Anterior cingulate cortex (tissue), 58 donors: Measurements from ENCODE around the gene TFCP2L1.
"Not testable (repeated sequence)": the region's sequence is repeated elsewhere in the genome, so short reads cannot be mapped to it uniquely, and the experiment has no call there.

Experiments used
- DNase-seq, 58 donors: peaks; one replicate each; lab custom pipeline; 2025; lab: John Stamatoyannopoulos, UW

TFCP2L1 gene

DNA sequence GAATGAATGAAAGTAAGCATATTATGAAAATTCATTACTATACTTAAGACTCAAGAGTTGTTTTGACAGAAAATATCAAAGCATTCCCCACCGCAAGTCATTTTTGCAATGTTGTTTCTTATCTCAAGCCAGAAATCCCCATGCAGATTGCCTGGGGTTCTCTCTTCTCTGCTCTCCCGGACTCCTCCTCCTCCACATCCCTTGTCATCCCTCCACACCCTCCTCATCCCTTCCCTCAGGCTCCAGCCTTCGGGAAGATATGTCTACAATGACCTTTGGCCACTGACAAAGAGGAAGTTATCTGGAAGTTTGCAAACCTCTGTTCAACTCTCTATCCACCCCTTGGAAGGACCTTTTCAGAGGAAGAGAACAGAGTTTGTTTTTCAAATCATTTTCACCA lies 11.9 kb downstream of the TFCP2L1 start:
- DNase-seq = no peak

GRCh38 chr2:121272596-121272995 lies 12.4 kb downstream of the TFCP2L1 start:
- no peak for DNase-seq

- not testable (repeated sequence) for DNase-seq
Measured at GRCh38 chr2:121269436-121269835, 15.6 kb downstream of the TFCP2L1 start.

DNA sequence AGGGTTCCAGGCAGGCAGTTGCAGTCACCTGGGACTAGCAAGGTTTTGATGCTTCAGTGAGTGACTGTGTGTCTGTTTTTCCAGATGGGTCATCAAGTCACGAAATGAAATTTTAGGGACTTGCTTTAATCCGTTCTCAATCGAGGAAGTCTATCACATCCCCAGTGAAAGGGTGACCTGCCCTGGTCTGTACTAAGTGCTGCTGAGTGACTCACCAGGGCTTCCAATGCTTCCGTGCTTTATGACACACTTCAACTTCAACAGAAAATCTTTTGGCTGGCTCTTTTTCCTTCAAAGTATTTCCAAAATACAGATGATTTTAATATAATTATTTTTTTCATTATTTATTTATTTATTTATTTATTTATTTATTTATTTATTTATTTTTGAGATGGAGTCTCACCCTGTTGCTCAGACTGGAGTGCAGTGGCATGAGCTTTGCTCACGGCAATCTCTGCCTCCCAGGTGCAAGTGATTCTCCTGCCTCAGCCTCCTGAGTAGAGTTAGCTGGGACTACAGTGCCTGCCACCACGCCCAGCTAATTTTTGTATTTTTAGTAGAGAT lies 18.4 kb downstream of the TFCP2L1 start:
- DNase-seq = no peak

DNA sequence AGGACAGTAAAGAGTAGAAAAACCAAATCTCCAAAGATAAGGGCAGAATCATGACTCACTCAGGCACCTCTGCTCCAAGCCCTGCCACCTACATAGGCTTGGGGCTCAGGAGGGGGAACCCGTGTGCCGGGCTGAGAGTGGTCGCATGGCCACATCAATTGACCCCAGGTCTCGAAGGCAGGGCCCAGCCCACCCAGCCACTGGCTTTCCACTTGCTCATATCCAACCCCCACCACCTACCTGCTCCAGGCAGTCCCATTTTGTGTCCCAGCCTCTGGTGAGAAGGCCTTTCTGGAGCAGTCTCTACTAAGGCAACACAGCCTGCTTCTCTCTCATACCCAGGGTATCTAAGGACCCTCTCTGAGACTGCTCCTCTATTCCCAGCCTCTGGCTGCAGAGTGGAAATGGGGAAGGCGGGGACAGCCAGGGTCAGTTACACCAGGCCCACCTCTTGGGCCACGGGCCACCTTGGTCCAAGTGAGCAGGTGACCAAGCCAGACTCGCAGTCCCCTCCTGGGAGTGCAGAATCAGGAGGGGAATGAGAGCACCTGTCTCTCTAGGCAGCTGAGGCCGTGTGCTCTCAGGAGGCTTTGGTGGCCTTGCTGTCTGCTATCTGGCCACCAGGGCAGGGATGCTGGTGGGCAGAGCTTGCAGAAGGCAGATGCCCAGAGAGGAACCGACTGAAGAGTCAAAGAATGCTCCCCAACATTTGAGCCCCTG lies 20.8 kb downstream of the TFCP2L1 start:
- no peak for DNase-seq

DNA sequence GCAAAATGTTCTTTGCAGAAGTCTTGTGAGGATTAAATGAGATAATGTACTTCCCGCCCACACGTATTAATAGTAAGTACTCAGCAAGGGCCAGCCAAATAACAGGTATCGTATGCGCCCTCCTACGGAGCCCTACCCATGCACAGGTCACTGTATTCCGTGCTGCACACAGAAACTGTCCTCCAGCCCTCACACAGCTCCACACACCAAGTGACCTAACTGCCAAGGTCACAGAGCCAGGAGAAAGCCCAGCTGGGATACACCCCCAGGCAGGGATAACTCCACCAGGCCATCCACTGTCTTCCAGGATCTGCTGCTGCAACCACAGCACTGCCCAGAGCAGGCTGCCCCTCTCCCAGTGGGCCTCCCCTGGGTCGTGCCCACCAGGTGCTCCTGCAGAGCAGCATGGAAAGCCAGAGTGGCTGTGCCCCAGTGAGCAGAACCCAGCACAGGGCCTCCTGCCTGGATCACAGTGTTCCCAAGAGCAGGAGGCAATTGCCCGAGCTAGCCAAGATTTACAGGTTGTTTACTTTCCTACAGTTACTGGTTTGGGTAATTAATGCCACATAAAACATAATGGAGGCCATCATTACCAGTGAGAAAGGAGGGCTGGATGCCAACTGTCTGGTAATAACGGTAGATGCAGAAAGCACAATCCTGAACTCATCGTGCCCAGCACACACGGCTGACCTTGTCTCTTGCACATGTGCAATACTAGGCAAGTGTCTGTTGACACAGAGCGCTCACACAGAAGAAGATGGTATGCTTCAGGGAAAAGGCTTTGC lies 24.4 kb downstream of the TFCP2L1 start:
- DNase-seq = no peak

DNA sequence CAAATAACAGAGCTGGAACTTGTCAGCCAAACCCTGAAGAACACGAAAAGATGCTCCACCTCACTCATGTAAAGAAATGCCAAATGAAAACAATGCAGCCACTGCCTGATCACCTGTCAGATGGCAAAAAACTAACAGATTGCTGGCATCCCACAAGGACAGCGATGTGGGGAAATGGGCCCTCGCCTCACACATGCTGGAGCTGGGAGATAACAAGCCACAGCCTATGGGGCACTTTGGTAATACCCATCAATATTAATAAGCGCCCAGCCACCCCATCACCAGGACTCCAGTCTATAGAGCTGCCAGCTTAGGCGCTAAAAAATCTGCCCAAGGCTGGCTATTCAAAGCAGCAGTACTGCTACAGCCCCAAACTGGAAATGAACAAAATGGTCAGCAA lies 27.0 kb downstream of the TFCP2L1 start:
- DNase-seq = no peak

DNA sequence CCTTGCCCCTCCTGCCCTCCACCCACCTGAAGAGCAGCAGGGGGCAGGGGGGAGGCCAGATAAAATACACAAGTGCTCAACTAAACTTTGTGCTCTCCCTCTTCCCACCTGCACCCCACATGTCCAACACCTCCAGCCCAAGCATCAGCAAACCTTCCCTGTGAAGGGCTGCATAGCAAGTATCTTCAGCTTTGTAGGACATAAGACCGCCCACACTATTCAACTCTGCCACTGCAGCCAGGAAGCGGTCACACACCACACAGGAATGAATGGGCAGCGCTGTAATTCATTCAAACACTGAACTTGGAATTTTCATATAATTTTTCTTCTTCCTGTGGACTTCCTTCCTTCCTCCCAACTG lies 27.5 kb downstream of the TFCP2L1 start:
- no peak for DNase-seq

- DNase-seq = no peak
Measured at GRCh38 chr2:121256720-121257479, 28.1 kb downstream of the TFCP2L1 start.

DNA sequence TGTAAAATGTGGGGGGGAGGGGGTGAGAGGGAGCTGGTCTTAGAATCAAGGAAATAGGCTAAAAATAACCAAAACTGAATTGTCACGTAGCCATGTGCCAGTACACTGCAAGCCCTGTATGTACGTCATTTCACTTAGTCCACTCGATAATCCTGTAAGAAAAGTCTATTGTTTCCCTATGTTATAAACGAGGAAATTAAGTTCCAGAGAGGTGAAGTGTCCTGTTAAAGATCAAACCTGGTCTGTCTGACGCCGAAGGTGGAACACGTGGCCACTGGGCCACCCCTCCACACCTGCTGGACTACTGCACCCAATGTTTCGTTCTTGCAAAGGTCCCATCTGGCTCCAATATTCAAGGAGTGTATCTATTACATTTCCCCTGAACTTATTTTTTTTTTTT lies 29.6 kb downstream of the TFCP2L1 start:
- no peak for DNase-seq

DNA sequence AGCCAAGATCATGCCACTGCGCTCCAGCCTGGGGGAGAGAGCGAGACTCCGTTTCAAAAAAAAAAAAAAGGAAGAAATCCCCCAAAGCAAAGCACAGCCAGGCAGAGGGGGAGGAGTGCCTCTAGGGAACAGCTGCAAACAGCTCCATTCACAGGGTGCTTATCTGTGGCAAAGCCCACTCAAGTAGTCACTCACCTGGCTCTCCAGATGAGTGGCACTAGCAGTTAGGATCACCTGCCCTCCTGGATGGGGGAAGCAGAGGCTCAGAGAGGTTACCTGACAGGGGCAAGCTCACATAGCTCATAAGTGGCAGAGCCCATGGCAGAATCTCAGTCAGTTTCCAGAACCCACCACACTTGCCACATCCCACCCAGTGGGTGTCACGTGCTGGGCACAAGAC lies 30.3 kb downstream of the TFCP2L1 start:
- DNase-seq = no peak

DNA sequence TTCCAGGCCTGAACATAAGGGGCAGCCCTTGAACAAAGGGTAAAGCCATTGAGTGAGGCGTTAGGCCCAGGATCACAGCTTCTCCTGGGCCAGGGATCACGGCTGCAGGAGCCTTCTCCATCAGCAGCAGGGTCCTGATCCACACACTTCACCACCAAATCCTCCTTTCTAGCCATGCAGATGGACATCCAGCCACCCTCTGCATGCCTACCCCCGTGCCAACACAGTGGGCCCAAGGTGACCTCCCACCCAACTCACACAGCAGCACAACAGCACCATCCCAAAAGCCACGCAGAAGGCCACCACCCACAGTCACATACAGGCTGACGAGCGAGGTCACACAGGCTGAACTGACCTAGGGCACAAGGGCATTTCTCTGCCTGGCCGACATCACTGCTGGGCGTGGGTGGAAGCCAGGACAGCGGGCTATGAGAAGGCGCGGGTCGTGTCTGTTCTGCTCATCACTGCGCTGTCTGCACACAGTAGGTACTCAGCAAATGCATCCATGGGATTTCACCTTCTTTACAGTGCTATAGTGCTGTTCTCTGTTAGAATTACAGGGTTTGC lies 31.2 kb downstream of the TFCP2L1 start:
- DNase-seq = no peak

- DNase-seq = no peak
Measured at GRCh38 chr2:121253021-121253673, 31.9 kb downstream of the TFCP2L1 start.

GRCh38 chr2:121251497-121251896 lies 33.5 kb downstream of the TFCP2L1 start:
- DNase-seq = no peak

- no peak for DNase-seq
Measured at GRCh38 chr2:121248766-121249343, 36.1 kb downstream of the TFCP2L1 start.

- DNase-seq = no peak
Measured at GRCh38 chr2:121247971-121248370, 37.0 kb downstream of the TFCP2L1 start.

DNA sequence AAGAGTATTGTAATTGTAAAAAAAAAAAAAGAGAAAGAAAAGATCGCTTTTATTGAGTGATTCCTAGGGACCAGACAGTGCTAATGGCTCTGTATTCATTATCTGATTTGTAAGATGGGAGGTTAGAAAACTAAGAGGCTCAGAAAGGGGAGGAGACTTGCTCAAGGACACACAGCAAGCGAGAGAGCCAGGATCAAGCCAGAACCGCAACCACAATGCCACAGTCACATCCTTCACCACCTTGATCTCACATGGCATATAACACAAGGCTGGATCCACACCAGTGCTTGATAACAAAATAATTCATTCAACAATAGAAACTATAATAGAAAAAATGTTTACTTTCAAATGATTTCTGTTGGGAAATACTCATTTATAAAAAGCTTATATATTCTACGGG lies 37.5 kb downstream of the TFCP2L1 start:
- no peak for DNase-seq

DNA sequence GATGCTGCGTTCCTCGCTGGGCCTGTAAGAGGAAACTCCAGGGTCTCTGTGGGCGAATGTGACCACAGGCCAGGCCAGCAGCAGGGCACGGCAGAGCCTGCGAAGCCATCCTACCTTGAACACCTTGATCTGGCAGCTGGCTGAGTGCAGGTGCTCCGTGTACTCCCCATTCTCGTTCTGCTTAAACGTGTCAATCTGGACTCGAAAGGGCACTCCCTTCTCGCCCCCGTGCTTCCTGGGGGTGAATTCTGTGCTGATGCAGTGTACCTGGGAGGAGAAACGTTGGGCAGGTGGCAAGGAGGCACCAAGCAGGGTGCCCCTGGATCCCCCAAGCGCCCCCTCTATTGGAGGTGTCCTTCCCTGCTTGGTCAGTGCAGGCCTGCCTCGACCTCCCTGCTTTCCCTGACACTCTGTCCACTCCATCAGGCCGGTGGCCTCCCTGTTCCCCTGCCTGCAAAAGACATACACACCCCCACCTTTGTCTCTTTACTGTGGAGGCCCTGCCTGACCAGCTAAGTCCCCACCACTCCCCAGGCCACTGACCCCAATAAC lies 38.2 kb downstream of the TFCP2L1 start:
- no peak for DNase-seq

DNA sequence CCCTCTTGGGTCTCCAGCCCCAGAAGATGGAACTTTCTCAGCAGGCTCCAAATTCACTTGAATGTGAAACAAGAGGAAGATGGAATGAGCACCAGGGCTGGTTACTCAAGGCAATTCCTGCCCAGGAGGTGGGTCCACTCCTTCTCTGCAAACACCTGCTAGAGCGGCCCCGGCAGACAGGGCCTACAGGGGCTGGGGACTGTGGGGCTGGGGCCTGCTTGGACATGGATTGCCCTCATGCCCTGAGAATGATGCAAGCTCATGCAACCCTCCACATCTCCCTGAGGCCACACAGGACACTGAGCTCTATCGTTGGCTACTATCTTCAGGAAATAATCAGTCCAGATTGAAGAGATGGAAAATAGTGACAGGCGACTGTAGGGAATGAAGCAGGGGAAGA lies 39.1 kb downstream of the TFCP2L1 start:
- no peak for DNase-seq
